Stimulated activated CD4-positive, alpha-beta T cell treated with anti-CD3 and anti-CD28 coated beads, Interleukin-2, amount 100 ng/mL, for 4 hours (primary cell): ENCODE data around the gene OR4X1.
"Not testable (repeated sequence)": the region's sequence is repeated elsewhere in the genome, so short reads cannot be mapped to it uniquely, and the experiment has no call there.

Source experiments
- DNase-seq: peaks from one replicate; pipeline ENCODE4 v3.0.0-alpha.2; 2020; ENCODE audit warnings: low read depth

Gene OR4X1

GRCh38 chr11:48263423-48263911 lies at the start of gene OR4X1:
Gene OR4X1 (plus strand): TSS chr11:48263861. CDS start chr11:48263861, 0 bp downstream.
- no peak for DNase-seq

GRCh38 chr11:48216510-48216909 lies 47.2 kb upstream of the OR4X1 start, which contains the start of gene OR4B1:
Gene OR4B1 (plus strand): TSS chr11:48216810. CDS start chr11:48216810, 0 bp downstream.
- DNase-seq, result no peak

GRCh38 chr11:48228761-48229160 lies 34.9 kb upstream of the OR4X1 start:
- DNase-seq, result no peak

- not testable (repeated sequence) for DNase-seq
These were observed 33.6 kb upstream of the OR4X1 start for GRCh38 chr11:48230057-48230456.

- DNase-seq, result no peak
These were observed 25.9 kb upstream of the OR4X1 start for GRCh38 chr11:48237727-48238126.

- no peak for DNase-seq
These were observed 21.2 kb upstream of the OR4X1 start for GRCh38 chr11:48242501-48242900.

- no peak for DNase-seq
These were observed 18.9 kb upstream of the OR4X1 start, which contains the start of gene OR4X2 for GRCh38 chr11:48244804-48245203. Gene OR4X2 (plus strand): TSS chr11:48245104. CDS start chr11:48245104, 0 bp downstream.

GRCh38 chr11:48248902-48249301 lies 14.8 kb upstream of the OR4X1 start:
- no peak for DNase-seq

- DNase-seq, result no peak
These were observed 2.1 kb upstream of the OR4X1 start for GRCh38 chr11:48261600-48261999.

GRCh38 chr11:48270621-48271020 lies 7.0 kb downstream of the OR4X1 start:
- DNase-seq, result no peak

GRCh38 chr11:48272606-48273005 lies 8.9 kb downstream of the OR4X1 start:
- DNase-seq, result no peak

- no peak for DNase-seq
These were observed 42.3 kb downstream of the OR4X1 start, which contains the start of gene OR4S1 for GRCh38 chr11:48305923-48306322. Gene OR4S1 (plus strand): TSS chr11:48306223. CDS start chr11:48306223, 0 bp downstream.

- peak; percentile 40 for DNase-seq
These were observed 44.2 kb downstream of the OR4X1 start for GRCh38 chr11:48307760-48308386.

GRCh38 chr11:48313590-48313989 lies 49.9 kb downstream of the OR4X1 start:
- not testable (repeated sequence) for DNase-seq
